Measurements from ENCODE around the gene DNPH1.

DNPH1 gene

DNA sequence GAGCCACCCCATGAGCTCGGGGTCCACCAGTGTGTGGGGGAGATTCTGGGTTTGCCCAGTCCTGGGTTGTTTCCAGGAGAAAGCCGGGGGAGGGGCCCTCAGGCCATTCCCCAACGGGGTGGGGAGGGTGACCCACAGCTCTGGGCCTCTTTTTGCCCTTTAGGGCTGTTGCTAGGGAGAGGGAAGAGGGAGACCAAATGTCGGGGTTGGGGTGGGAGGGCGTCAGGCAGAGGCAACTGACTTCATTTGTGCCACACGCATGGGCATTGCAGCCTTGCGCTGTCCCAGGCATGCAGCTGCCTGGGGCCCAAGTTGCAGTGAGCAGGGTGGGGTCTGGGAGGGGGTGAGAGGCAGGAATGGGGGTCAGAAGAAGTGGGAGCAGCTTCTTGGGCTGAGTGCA lies 49.2 kb downstream of the DNPH1 start:
- no peak for DNase-seq

DNA sequence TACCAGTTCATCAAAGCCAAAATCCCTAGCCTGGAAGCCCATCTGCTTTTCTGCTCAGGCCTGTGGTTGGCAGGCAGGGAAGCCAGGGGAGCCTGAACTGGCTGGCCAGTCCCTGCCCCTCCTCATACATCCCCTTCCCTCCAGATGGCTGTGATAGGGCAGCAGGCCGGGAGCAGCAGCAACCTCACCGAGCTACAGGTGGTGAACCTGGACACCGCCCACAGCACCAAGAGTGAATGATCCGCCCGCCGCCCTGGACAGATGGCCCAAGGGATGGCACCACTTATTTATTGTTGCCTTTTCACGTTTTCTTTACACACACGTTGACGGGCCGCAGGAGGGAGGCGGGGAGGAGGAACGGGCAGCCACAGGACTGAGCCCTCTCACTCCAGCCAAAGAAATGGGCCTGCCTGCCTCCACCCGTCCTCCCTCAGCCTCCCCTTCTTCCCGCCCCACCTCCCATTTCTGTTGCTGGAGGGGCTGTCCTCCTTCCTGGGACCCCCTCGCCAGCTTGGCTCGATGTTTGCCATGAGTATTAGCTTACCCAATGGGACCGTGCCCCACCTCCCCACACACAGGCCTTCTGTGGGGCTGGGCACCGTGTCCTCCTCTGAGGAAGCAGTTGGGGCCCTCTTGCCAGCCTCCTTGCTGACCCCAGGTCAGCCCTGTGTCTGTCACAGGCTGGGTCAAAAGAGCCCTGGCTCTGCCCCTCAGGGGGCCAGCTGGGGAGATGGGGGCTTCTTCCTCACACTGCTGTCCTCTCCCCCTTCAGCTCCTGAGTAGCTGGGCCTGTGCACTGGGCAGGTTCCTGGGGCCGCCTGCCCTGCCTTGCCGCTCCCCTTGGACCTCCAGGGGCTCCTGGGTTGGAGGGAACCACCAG lies 50.1 kb downstream of the DNPH1 start:
- DNase-seq: no peak

DNA sequence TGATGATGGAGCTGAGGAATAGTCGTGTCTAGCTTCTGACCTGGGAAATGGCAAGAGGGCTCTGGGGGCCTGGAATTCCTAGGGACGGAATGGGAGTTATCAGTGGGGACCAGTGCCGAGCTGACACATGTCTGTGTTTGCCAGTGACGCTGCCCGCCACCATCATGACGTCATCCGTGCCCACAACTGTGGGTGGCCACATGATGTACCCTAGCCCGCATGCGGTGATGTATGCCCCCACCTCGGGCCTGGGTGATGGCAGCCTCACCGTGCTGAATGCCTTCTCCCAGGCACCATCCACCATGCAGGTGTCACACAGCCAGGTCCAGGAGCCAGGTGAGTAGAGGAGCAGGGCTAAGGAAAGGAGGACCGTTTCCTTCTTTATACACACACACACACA lies 51.1 kb downstream of the DNPH1 start:
- DNase-seq: no peak

DNA sequence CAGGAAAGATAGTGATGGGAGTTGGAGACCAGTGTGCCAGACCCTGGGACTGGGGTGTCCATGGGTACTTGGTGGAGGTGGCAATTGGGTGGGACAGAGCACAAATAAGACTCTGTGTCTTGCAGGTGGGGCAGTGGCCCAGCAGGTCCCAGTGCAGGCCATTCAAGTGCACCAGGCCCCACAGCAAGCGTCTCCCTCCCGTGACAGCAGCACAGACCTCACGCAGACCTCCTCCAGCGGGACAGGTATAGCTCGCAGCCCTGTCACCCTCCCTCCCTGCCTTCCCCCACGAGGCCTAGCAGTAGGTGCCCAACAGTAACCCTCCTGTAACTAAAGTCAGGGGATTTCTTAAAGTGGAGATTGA lies 52.9 kb downstream of the DNPH1 start:
- no peak for DNase-seq

DNA sequence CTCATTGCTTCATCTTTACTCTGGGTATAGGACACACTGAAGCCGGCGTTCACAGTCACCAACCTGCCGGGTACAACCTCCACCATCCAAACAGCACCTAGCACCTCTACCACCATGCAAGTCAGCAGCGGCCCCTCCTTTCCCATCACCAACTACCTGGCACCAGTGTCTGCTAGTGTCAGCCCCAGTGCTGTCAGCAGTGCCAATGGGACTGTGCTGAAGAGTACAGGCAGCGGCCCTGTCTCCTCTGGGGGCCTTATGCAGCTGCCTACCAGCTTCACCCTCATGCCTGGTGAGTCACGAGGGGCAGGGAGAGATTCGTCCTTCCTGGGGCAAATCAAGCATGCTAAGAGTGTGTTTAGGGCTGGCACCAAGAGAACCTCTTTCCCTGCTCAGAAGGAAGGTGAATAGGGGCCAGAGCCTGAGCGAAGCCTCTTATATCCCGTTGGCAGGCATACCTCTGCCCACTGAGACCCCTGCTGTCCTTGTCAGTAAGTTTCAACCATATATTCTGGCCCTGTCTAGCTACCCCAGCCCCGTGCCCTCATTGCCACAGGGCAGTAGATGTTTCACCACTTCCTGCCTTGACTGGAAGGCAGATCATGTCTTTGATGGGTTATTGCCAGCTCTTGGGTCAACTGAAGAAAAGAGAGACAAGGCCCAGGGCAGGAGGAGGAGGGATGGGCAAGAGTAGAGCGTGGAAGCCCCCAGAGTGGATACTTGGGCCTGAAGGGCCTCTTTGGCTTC lies 53.4 kb downstream of the DNPH1 start:
- DNase-seq: no peak
